OCI-LY7 (cell line): ENCODE measurements around the gene PTCH2.

Source experiments
- EZH2phosphoT487 ChIP-seq: fragments of 200-600 bp; sonication (generic); IDR thresholded peaks from 2 replicates; pipeline ENCODE4 v1.6.1; 2018; ENCODE audit warnings: low read depth, borderline replicate concordance, mild to moderate bottlenecking, mixed run types, antibody characterized with exemption, low read length, moderate library complexity, mixed read lengths
- TF ChIP-seq, protein P1 (sequence below): fragments of 200-600 bp; sonication (generic); conservative IDR thresholded peaks from 2 replicates; pipeline ENCODE4 v1.5.1; 2014; ENCODE audit warnings: mild to moderate bottlenecking, antibody characterized with exemption, low read length, moderate library complexity, mixed read lengths

DNA sequence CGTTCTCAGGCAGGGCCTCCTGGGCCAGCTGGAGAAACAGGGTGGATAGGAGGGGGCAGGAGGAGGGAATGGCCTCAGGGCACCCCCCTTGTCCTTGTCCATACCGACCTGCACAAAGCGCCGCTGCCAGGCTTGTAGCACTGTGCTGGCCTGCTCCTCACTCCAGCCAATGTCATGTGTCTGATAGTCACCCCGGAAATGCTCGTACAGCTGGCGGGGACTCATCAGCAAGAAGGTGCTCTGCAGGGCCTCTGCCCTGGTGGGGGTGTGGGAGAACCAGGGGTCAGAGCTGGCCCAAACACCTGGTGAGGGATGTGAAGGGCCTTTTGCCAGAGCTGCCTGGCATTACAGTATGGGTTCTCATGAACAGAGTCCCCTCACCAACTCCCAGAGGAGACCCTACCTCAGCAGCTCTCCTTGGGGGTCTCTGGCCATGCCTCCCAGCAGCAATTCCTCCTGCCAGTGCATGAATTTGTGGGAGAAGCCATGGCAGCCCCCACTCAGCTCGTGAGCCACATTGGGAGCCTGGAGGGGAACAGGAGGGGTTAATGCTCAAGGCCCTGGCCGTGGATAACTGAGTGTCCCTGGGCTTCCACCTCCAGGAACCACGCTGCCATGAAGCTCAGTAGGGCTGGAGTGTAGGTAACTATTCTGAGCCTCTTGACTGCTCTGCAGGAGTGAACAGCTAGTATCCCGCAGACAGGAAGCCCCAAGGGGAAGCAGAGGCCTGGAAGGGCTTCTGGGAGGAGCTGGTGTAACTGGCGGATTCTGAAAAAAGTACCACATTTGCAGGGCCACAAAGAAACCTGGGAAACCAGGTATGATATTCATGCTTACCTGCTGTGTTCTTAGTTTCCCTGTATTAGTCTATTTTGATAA is 13.3 kb downstream of the PTCH2 start:
- TF ChIP-seq, protein P1, sequence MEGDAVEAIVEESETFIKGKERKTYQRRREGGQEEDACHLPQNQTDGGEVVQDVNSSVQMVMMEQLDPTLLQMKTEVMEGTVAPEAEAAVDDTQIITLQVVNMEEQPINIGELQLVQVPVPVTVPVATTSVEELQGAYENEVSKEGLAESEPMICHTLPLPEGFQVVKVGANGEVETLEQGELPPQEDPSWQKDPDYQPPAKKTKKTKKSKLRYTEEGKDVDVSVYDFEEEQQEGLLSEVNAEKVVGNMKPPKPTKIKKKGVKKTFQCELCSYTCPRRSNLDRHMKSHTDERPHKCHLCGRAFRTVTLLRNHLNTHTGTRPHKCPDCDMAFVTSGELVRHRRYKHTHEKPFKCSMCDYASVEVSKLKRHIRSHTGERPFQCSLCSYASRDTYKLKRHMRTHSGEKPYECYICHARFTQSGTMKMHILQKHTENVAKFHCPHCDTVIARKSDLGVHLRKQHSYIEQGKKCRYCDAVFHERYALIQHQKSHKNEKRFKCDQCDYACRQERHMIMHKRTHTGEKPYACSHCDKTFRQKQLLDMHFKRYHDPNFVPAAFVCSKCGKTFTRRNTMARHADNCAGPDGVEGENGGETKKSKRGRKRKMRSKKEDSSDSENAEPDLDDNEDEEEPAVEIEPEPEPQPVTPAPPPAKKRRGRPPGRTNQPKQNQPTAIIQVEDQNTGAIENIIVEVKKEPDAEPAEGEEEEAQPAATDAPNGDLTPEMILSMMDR: no peak
- no peak for TF ChIP-seq EZH2phosphoT487
